Measurements from ENCODE around the gene OPCML.

The OPCML gene

GRCh38 chr11:132865623-132866022, 666.7 kb downstream of the OPCML start:
- H3K27ac ChIP-seq: no peak overlapping the region
- no peaks in the 10 kb centered on the region for H3K9me3 ChIP-seq (ENCODE audit: severe bottlenecking)
- no peaks in the 10 kb centered on the region for H3K36me3 ChIP-seq
- H3K4me3 ChIP-seq (ENCODE audit: low read depth, low read length): no peak overlapping the region
- DNase-seq: no peak
- no peak for TF ChIP-seq CTCF (IDR thresholded peaks at IDR 0.05; ENCODE audit: low read depth, low read length)
- H3K27me3 ChIP-seq (ENCODE audit: insufficient read depth, low read depth, severe bottlenecking): no peaks in the 10 kb centered on the region

- peak; percentile 27 for DNase-seq
- TF ChIP-seq CTCF (IDR thresholded peaks at IDR 0.05; ENCODE audit: low read depth, low read length): peak; percentile 41
These were observed 667.3 kb downstream of the OPCML start for GRCh38 chr11:132864811-132865576.

GRCh38 chr11:132862933-132863332, 669.4 kb downstream of the OPCML start:
- H3K36me3 ChIP-seq: no peaks in the 10 kb centered on the region
- no peak overlapping the region for H3K27ac ChIP-seq
- H3K9me3 ChIP-seq (ENCODE audit: severe bottlenecking): no peaks in the 10 kb centered on the region
- no peak overlapping the region for H3K4me3 ChIP-seq (ENCODE audit: low read depth, low read length)
- DNase-seq: no peak
- H3K27me3 ChIP-seq (ENCODE audit: insufficient read depth, low read depth, severe bottlenecking): no peaks in the 10 kb centered on the region
- no peak for TF ChIP-seq CTCF (IDR thresholded peaks at IDR 0.05; ENCODE audit: low read depth, low read length)

More at GRCh38 chr11:132864811-132865576, 667.3 kb downstream of the OPCML start:
- no peaks in the 10 kb centered on the region for H3K27me3 ChIP-seq (ENCODE audit: insufficient read depth, low read depth, severe bottlenecking)
- no peak overlapping the region for H3K27ac ChIP-seq
- no peaks in the 10 kb centered on the region for H3K36me3 ChIP-seq
- no peak overlapping the region for H3K4me3 ChIP-seq (ENCODE audit: low read depth, low read length)
- no peaks in the 10 kb centered on the region for H3K9me3 ChIP-seq (ENCODE audit: severe bottlenecking)

- no peak for TF ChIP-seq CTCF (IDR thresholded peaks at IDR 0.05; ENCODE audit: low read depth, low read length)
- H3K9me3 ChIP-seq (ENCODE audit: severe bottlenecking): no peaks in the 10 kb centered on the region
- no peak overlapping the region for H3K27ac ChIP-seq
- no peaks in the 10 kb centered on the region for H3K36me3 ChIP-seq
- H3K27me3 ChIP-seq (ENCODE audit: insufficient read depth, low read depth, severe bottlenecking): no peaks in the 10 kb centered on the region
- DNase-seq: no peak
- H3K4me3 ChIP-seq (ENCODE audit: low read depth, low read length): no peak overlapping the region
These were observed 670.2 kb downstream of the OPCML start for GRCh38 chr11:132862137-132862536.

DNA sequence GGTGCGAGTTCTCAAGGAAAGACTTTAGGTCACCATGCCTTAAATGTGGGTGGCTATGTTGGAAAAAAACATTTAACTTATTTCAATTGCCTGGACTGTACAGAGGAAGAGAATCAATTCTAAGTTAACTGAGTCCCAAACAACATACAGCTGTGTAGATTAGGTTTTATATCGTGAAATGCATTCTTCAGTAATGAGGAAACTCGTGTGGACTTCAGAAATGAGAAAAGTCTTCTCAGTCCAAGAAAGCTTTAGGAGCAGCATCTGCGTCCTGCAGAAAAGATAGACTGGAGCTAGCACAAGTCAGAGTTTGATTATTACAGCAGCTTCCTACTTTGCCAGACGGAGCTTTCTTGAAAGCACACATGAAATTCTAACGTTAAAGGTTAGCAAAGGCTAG, 673.0 kb downstream of the OPCML start:
- no peak for TF ChIP-seq CTCF (IDR thresholded peaks at IDR 0.05; ENCODE audit: low read depth, low read length)
- DNase-seq: no peak
- Histone ChIP-seq H3K9me3 (ENCODE audit: severe bottlenecking) (peaks cover 9% of the 10 kb centered on the region), H3K27ac (no peak overlapping the region), H3K4me3 (ENCODE audit: low read depth, low read length) (no peak overlapping the region), H3K36me3 (no peaks in the 10 kb centered on the region), H3K27me3 (ENCODE audit: insufficient read depth, low read depth, severe bottlenecking) (no peaks in the 10 kb centered on the region)

DNA sequence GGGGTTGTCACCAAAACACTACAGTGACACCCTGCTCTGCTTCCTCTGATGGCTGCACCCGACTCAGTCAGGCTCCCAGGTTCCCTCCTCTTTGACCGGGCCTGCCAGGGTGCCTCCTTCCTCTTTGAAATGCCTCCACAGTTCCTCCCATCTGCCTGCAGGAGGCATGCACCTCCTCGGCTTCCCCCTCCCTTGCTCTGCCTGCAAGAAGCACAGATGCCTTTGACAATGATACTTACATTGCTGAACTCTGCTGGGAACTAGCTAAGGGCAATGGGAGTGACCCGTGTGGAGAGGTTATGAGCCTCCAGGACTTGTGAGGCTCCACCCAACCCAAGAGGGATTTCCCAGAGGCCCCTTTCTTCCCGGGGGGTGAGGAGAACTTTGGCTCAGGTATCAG, 674.1 kb downstream of the OPCML start:
- no peak overlapping the region for H3K4me3 ChIP-seq (ENCODE audit: low read depth, low read length)
- H3K27ac ChIP-seq: no peak overlapping the region
- TF ChIP-seq CTCF (IDR thresholded peaks at IDR 0.05; ENCODE audit: low read depth, low read length): peak; percentile 64
- peak; percentile 70 for DNase-seq
- no peaks in the 10 kb centered on the region for H3K27me3 ChIP-seq (ENCODE audit: insufficient read depth, low read depth, severe bottlenecking)
- H3K36me3 ChIP-seq: no peaks in the 10 kb centered on the region
- peaks cover 9% of the 10 kb centered on the region for H3K9me3 ChIP-seq (ENCODE audit: severe bottlenecking)

Measured in WERI-Rb-1 (cell line).